ENCODE measurements around the gene OR52K2. TPM values are rescaled to one million over a fixed set of nuclear protein-coding genes. Genes with fewer than 3 reads are reported as not detected.
"Not testable (repeated sequence)": the region's sequence is repeated elsewhere in the genome, so short reads cannot be mapped to it uniquely, and the experiment has no call there.

The OR52K2 gene
- polyA plus RNA-seq, 1 experiment: not detected

DNA sequence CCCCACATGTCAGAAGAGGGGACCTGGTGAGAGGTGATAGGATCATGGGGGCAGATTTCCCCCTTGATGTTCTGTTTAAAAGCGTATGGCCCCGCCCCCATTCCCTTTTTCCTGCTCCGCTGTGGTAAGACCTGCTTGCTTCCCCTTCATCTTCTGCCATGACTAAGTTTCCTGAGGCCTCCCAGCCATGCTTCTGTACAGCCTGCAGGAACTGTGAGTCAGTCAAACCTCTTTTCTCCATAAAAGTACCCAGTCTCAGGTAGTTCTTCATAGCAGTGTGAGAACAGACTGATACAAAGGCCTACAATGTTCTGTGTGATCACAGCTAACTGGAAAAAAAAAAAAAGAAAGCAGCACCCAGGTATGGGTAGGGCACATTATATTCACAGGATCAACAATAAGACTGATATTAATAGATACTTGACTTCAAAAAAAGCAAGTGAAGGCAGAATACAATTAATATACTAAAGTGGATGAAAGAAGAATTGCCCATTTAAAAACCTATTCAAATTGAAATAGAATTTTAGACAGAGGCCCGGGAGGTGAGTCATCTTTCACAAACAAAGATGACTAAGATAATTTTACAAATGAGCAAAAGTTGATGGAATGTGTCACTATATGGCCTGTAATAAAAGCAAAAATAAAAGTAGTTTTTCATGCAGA lies 31.6 kb downstream of the OR52K2 start:
- Histone ChIP-seq H3K27ac (ENCODE audit: low read depth, low read length) (no peak overlapping the region), H3K9me3 (ENCODE audit: control insufficient read depth, insufficient read depth, low read length) (no peaks in the 10 kb centered on the region), H3K4me3 (ENCODE audit: low read depth, low read length) (no peak overlapping the region), H3K27me3 (ENCODE audit: control insufficient read depth, insufficient read depth, low read length) (no peaks in the 10 kb centered on the region)
- ChIA-PET POLR2A (no interaction called here), CTCF (no interaction called here)
- no peak for DNase-seq (ENCODE audit: low read depth, low spot score)
- TF ChIP-seq, protein P1, sequence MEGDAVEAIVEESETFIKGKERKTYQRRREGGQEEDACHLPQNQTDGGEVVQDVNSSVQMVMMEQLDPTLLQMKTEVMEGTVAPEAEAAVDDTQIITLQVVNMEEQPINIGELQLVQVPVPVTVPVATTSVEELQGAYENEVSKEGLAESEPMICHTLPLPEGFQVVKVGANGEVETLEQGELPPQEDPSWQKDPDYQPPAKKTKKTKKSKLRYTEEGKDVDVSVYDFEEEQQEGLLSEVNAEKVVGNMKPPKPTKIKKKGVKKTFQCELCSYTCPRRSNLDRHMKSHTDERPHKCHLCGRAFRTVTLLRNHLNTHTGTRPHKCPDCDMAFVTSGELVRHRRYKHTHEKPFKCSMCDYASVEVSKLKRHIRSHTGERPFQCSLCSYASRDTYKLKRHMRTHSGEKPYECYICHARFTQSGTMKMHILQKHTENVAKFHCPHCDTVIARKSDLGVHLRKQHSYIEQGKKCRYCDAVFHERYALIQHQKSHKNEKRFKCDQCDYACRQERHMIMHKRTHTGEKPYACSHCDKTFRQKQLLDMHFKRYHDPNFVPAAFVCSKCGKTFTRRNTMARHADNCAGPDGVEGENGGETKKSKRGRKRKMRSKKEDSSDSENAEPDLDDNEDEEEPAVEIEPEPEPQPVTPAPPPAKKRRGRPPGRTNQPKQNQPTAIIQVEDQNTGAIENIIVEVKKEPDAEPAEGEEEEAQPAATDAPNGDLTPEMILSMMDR (IDR thresholded peaks at IDR 0.05; ENCODE audit: low read depth, low read length): no peak

DNA sequence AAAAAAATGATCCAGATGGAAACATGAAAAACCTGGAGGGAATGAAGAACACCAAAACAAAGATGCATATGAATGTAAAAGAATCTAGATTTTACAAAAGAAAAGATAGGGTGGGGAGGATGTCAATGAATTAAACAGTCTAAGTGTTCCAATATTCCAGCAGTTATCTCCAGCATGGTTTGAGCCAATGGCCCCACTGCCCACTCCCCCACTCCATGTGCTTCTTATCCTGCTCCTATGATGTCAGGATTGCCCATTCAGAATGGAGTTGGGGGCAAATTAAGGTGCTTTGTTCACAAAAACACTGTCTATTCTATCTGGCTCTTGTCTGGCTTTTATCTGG lies 32.1 kb downstream of the OR52K2 start:
- TF ChIP-seq, protein P1 (IDR thresholded peaks at IDR 0.05; ENCODE audit: low read depth, low read length): no peak
- POLR2A ChIA-PET: no interaction called here

DNA sequence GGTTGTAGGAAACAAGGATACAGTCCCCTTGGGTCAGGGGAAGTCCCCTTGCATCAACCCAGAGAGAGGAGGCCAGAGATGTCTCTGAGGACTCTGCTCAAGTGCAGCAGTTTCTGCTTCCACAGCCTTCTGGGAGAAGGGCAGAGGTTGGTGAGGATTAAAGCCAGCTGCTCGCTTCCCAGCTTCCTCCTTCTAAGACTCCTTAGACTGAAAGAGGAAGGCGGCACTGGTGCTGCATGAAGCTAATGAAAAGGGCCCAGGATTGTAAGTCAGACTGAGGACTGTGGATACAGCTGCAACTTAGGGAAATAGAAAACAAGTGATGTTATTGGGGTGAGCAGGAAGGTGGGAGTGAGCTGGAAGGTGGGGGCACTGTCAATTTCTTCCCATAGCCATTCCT lies 33.4 kb downstream of the OR52K2 start, which contains the start of gene OR52K1:
Gene OR52K1 (plus strand): TSS at position 202 of the 400 bp plus-strand sequence. CDS start 6,255 bp downstream, outside the sequence.
- ChIA-PET POLR2A (no interaction called here), CTCF (interaction anchor here (1.4 kb wide), 1 partner anchor 57 kb away, joined by 3 read pairs; no protein-coding TSS in a partner anchor)
- no peaks in the 10 kb centered on the region for H3K9me3 ChIP-seq (ENCODE audit: control insufficient read depth, insufficient read depth, low read length)
- no peaks in the 10 kb centered on the region for H3K27me3 ChIP-seq (ENCODE audit: control insufficient read depth, insufficient read depth, low read length)
- H3K27ac ChIP-seq (ENCODE audit: low read depth, low read length): no peak within 1 kb of the TSS
- TF ChIP-seq, protein P1 (IDR thresholded peaks at IDR 0.05; ENCODE audit: low read depth, low read length): no peak
- no peak for DNase-seq (ENCODE audit: low read depth, low spot score)
- H3K4me3 ChIP-seq (ENCODE audit: low read depth, low read length): no peak within 1 kb of the TSS

More for the DNA sequence above, 32.1 kb downstream of the OR52K2 start:
- H3K9me3 ChIP-seq (ENCODE audit: control insufficient read depth, insufficient read depth, low read length): no peaks in the 10 kb centered on the region
- DNase-seq (ENCODE audit: low read depth, low spot score): no peak
- H3K27me3 ChIP-seq (ENCODE audit: control insufficient read depth, insufficient read depth, low read length): no peaks in the 10 kb centered on the region
- CTCF ChIA-PET: no interaction called here
- H3K4me3 ChIP-seq (ENCODE audit: low read depth, low read length): no peak overlapping the region
- H3K27ac ChIP-seq (ENCODE audit: low read depth, low read length): no peak overlapping the region

DNA sequence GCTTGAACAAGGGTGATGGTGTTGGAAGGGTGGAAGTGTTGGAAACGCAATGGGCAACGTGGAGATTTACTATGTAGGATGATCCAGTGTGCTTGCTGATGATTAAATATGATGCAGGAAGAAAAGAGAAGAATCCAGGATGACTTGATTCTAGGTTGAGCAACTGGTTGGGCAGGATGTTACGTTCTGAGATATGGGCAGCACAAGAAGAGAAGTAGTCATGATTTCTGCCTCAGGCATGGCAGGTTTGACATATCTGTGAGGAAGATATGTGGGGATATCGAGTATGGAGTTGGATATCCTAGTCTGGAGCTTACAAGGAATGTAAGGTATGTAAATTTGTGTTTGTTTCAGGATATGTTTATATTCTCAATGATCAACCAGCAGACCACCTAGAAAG lies 35.2 kb downstream of the OR52K2 start:
- CTCF ChIA-PET: no interaction called here

DNA sequence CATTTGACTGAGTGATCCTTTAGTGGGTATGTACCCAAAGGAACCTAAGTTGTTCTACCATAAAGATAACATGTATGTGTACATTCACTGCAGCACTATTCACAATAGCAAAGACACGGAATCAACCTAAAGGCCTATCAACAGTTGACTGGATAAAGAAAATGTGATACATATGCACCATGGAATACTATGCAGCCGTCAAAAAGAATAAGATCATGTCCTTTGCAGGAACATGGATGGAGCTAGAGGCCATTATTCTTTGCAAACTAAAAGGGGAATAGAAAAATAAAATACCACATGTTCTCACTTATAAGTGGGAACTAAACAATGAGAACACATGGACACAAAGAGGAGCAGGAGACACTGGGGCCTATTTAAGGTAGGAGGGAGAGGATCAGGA lies 42.3 kb downstream of the OR52K2 start:
- DNase-seq (ENCODE audit: low read depth, low spot score); H3K27ac ChIP-seq (ENCODE audit: low read depth, low read length); POLR2A ChIA-PET; H3K4me3 ChIP-seq (ENCODE audit: low read depth, low read length); H3K9me3 ChIP-seq (ENCODE audit: control insufficient read depth, insufficient read depth, low read length): not testable (repeated sequence)
- peaks cover 14% of the 10 kb centered on the region for H3K27me3 ChIP-seq (ENCODE audit: control insufficient read depth, insufficient read depth, low read length)
- CTCF ChIA-PET: interaction anchor here (1.0 to 7.0 kb wide), 3 partner anchors 299 to 307 kb away, joined by 3 to 119 read pairs (median 4); no protein-coding TSS in a partner anchor

More for the DNA sequence above, 35.2 kb downstream of the OR52K2 start:
- Histone ChIP-seq H3K27me3 (ENCODE audit: control insufficient read depth, insufficient read depth, low read length) (no peaks in the 10 kb centered on the region), H3K9me3 (ENCODE audit: control insufficient read depth, insufficient read depth, low read length) (no peaks in the 10 kb centered on the region), H3K4me3 (ENCODE audit: low read depth, low read length) (no peak overlapping the region), H3K27ac (ENCODE audit: low read depth, low read length) (no peak overlapping the region)
- TF ChIP-seq, protein P1 (IDR thresholded peaks at IDR 0.05; ENCODE audit: low read depth, low read length): no peak
- POLR2A ChIA-PET: no interaction called here
- no peak for DNase-seq (ENCODE audit: low read depth, low spot score)

All from AG04450 (cell line).